Anterior cingulate cortex (tissue), 58 donors: ENCODE data around the gene MYZAP.
A peak's percentile ranks its signal among the peaks of the same experiment; 100 is the strongest.

ENCODE experiments used
- DNase-seq, 58 donors: peaks; one replicate each; lab custom pipeline; 2025; lab: John Stamatoyannopoulos, UW

MYZAP gene

GRCh38 chr15:57685306-57686095, 93.8 kb downstream of the MYZAP start:
- DNase-seq = no peak

DNA sequence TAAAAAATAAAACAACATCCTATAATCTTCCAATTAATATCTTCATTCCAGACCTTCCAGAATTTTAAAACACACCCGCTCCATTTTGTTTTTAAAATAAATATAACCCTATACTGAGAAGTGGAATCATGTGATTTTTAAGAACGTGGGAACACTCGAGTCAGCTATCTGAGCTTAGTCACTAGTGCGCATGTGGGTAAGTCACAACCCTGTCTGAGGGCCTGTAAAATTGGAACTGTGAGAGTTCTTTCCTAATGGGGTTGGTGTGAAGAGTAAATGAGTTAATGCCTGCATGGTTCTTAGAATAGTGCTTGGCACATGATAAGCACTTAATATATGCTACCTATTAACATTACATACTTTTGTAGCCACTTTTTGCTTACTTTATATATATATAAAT, 95.0 kb downstream of the MYZAP start:
- no peak for DNase-seq

DNA sequence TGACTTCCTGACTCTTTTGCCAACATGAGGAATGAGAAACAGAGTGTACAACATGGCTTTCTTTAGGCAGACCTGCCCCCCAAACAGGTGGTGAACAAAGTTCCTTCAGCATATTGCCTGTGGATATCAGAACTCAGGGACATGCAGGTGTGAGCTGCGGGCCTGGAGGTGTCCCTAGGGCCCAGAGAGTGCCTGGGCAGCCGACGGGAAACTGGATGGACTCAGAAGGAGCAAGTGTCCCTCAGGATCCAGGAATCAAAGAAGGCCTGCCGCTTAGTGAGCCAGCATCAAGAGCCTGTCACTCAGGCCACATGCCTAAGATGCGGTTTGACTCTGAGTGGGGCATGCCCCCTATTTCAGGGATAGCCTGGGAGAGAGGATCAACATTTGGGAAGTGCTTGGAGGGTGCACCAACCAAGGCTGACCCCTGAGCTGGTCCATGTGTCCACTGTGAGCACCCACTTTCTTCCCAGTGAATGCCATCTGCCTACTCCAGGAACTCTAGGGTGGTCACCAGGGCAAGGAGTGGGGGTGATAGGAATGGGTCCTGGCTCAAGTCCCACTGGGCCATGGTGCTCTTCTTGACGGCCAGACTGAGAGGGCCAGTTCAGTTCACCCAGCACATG, 98.8 kb downstream of the MYZAP start:
- no peak for DNase-seq

- no peak for DNase-seq
These were observed 99.4 kb downstream of the MYZAP start for GRCh38 chr15:57691082-57691481.

- no peak for DNase-seq
These were observed 101.0 kb downstream of the MYZAP start for GRCh38 chr15:57692709-57693108.

GRCh38 chr15:57694279-57694678, 102.6 kb downstream of the MYZAP start:
- no peak for DNase-seq

DNA sequence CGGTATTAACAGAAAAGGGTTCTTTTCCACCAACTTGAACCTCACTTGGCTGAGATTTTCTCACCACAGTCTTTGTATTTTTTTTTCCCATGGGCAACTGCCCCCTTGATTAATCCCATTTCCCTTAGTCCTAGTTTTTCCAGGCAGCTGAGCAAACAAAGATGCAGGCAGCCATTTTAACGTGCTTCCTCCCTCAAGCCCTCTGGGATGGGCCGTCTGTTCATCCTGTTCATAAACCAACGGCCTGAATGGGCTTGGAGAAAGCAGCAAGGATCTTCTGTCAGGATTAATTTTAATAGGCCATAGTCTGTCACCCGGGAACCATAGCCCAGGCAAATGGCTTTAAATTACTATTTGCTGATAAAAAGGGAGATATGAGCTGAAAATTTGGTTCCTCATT, 104.4 kb downstream of the MYZAP start:
- no peak for DNase-seq

DNA sequence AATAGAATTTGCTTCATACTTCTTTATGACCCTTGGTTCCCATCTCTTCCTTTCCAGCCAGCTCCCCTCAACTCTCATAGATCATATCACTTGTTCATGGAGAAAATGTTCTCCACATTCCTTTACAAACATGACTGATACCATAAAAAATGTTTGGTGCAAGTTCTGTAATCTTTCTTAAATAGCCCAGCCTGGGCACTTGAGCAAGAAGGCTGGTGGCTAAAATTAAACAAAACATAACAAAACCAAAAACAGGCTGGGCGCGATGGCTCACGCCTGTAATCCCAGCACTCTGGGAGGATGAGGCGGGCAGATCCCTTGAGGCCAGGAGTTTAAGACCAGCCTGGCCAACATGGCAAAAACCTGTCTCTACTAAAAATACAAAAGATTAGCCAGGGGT, 105.9 kb downstream of the MYZAP start:
- DNase-seq = no peak

GRCh38 chr15:57698243-57698642, 106.5 kb downstream of the MYZAP start:
- no peak for DNase-seq

GRCh38 chr15:57698991-57699390, 107.3 kb downstream of the MYZAP start:
- DNase-seq = no peak

GRCh38 chr15:57703387-57703786, 111.7 kb downstream of the MYZAP start:
- no peak for DNase-seq

GRCh38 chr15:57704441-57704840, 112.7 kb downstream of the MYZAP start:
- DNase-seq = no peak

GRCh38 chr15:57705746-57706404, 114.2 kb downstream of the MYZAP start:
- peak in 3 of 58 donors; percentile 21 to 52 (median 40) for DNase-seq

GRCh38 chr15:57706405-57707209, 114.9 kb downstream of the MYZAP start, which contains the start of gene POLR2M:
Gene POLR2M (plus strand): TSS chr15:57706714. CDS start chr15:57706843, 129 bp downstream.
- peak; percentile 49 to 97 (median 89) for DNase-seq

DNA sequence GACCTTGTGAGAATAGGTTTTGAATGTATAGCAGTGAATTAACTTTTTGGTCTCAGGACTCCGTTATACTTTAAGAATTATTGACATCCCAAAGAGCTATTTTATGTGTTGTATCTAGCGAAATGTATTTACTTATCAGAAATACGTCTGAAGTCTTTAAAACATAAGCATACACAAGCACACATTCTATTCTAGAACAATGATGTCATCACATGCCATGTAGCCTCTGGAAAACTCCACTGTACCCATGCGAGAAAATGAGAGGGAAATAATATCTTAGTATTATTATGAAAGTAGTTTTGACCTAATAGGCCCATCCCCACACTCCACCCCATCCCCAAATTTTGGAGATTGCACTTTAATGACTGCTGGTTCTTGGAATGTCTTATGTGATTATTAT, 116.3 kb downstream of the MYZAP start:
- DNase-seq = no peak

GRCh38 chr15:57718309-57718708, 126.6 kb downstream of the MYZAP start:
- no peak for DNase-seq

DNA sequence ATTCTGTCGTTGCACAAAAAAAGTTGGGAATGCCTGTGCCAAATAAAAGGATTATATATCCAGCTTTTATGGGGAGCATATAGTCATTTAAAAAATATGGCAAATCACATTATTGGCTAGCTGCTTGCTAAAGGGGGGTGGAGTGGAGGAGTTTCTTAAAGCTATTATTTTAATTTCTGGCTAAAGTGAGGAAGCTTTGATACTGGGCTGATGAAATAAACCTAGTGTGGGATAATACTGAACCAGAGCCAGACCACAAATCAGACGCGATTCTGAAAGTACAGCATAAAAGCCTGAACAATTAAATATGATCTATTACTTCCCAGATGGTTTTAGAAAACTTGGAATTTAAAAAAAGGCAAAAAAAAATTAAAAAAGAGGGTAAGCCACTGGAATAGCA, 129.2 kb downstream of the MYZAP start:
- no peak for DNase-seq

GRCh38 chr15:57726411-57726810, 134.7 kb downstream of the MYZAP start:
- no peak for DNase-seq

DNA sequence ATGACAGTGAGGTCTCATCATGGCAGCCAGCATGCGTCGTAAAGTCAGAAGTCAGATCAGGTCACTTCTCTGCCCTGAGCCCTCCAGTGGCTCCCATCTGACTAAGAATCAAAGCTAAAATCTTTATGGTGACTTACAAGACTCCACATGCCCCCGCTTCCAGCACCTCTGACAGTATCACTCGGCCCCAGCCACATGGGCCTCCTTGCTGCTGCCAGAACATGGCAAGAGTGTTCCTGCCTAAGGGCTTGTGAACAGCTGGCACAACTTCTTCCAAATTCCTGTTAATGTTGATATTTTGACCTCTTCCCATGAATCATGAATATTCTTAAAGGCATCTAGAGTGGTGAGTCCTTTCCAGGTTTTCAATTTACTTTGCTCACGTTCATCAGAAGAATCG, 135.3 kb downstream of the MYZAP start:
- no peak for DNase-seq

DNA sequence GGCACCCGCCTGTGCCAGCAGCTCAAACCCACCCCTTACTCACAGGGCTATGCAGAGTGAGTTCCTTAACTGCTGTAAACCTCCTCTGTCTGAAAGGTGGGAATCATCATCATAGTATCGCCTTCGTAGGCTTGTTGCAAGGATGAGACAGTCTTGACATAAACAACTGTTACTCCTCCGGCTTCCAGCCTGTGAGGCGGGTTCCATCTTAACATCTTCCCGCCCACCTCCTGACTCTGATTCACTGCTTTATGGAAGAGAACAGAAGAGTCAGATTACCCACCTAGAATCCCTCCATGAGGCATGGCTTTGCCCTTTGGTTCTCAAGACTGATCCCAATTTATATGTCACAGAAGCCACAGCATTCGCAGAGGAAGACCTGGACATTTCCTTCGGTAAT, 136.7 kb downstream of the MYZAP start:
- peak in 3 of 58 donors; percentile 3 to 23 (median 13) for DNase-seq

DNA sequence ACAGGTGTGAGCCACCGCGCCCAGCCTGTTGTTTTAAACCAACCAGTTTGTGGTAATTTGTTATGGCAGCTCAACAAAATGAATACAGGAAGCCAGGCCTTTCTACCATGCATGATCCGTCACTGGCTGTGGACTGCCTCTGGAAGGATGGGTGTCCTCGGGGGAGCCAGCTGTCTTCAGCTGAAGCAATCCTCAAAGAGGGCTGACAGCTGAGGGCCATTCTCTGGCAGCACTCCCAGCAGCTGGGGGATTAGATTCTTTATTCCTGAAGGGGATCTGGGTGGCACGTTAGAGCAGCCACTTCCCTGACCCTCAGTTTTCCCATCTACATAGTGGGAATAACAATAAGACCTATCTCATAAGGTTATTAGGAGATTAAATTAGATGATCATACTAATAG, 139.2 kb downstream of the MYZAP start:
- no peak for DNase-seq
